Activated naive CD4-positive, alpha-beta T cell treated with anti-CD3 and anti-CD28 coated beads, Interleukin-2, amount 50 U/mL, for 16 hours (primary cell): Measurements from ENCODE around the gene CT47A1.
"Not testable (repeated sequence)": the region's sequence is repeated elsewhere in the genome, so short reads cannot be mapped to it uniquely, and the experiment has no call there.

ENCODE experiments used
- DNase-seq: peaks from one replicate; pipeline ENCODE4 v3.0.0-alpha.2; 2020

The CT47A1 gene

GRCh38 chrX:120985660-120986059, at the start of gene CT47A1:
TSS of gene CT47A1 (minus strand) at chrX:120985760. CDS start at chrX:120985529, 231 bp downstream.
- DNase-seq = not testable (repeated sequence)

GRCh38 chrX:121032531-121032930, 47.0 kb upstream of the CT47A1 start:
- DNase-seq = no peak

DNA sequence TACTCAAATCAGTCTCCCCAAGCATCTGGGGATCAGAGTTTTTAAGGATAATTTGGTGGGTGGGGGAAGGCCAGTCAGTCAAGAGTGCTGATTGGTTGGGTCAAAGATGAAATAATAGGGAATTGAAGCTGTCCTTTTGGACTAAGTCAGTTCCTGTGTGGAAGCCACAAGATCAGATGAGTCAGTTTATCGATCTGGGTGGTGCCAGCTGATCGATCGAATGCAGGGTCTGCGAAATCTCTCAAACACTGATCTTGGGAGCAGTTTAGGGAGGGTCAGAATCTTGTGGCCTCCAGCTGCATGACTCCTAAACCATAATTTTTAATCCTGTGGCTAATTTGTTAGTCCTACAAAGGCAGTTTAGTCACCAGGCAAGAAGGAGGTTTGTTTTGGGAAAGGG, 44.5 kb upstream of the CT47A1 start:
- no peak for DNase-seq

DNA sequence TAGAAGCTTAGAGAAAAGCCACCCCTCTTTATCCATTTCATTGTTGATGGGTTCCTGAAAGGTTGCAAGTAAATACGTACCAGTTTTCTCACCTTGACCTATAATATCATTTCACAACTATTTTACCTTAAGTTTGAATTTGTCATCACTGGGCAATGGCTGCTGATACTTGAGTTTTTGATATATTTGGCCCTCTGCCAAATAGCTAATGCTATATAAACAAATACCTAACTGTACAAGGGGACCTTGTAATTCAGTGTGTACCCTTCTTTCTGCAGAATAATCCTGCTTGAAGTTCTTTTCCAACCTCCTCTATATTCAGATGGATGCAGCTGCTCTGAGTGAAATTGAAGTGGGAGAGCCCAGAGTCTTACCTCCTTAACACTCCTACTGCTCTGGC, 42.9 kb upstream of the CT47A1 start:
- no peak for DNase-seq

DNA sequence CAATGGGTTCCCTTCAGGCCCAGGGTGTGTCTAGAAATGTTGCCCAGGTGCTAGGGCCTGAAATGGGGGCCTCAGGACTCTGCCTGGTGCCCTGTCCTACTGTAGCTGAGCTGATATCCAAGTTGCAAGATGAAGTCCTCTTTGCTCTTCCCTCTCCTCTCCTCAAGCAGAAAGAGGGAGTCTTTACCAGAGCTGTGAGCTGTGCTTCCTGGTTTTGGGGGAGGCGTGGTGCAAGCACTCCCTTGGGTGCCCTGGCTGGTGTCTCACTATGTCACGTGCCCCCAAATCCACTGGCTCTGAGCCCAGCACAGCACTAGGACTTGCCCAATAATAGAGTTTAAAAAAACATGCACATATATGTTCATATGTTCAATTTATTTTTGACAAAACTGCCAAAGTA, 29.3 kb upstream of the CT47A1 start:
- no peak for DNase-seq

- DNase-seq = no peak
These were observed 28.4 kb upstream of the CT47A1 start for GRCh38 chrX:121013897-121014455.

DNA sequence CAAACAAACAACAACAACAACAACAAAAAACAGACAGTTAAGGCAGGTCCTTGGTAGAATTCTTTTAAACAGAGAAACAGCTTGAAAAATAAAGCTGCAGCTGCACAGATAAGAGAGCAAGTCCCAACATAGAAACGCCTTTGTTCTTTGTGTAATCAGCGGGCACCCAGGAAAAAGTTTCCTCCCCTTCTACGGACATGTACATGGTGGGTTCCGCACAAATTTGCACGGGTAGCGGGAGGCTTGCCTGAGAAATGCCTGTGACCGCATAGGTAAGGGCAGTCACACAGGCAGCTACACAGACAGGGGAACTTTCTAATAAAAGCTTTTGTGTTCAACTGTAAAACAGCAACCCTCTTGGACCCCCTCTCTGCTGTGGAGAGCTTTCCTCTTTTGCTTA, 25.7 kb upstream of the CT47A1 start:
- DNase-seq = no peak

- DNase-seq = no peak
These were observed 24.7 kb upstream of the CT47A1 start for GRCh38 chrX:121010218-121010617.

- DNase-seq = no peak
These were observed 24.2 kb upstream of the CT47A1 start for GRCh38 chrX:121009764-121010163.

- no peak for DNase-seq
These were observed 23.4 kb upstream of the CT47A1 start for GRCh38 chrX:121008920-121009319.

DNA sequence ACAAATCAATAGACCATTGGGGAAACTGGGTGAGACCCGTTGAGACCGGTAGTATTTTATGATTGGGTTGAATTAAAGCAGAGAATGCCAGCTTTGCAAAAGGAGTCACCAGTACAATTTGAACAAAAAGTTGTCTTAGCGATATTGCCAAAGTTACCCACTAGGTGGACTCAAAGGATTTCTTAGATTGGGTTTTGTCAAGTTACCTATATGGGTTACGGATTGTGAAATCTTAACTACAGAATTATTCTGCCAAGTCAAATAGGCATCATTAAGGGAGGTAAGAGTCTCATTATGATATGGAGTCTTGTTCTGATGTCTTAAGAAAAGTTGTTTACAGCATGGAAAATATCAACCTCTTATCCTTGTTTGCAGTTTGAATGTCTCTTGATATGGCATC, 15.0 kb upstream of the CT47A1 start:
- no peak for DNase-seq

DNA sequence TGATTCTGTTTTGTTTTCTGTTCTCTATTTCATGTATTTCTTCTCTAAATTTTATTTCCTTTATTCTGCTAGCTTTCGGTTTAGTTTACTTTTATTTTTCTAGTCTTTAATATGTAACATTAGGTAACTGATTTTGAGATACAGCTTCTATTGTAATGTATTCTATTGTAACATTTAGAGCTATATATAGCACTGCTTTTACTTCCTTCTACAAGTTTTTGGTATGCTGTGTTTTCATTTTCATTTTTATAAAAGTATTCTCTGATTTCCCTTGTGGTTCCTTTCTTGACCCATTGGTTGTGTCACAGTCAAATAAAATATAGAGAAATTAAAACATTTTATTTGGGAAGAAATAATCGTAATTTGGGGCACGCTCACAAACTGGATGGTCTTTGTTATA, 13.9 kb upstream of the CT47A1 start:
- no peak for DNase-seq

- not testable (repeated sequence) for DNase-seq
These were observed 29.1 kb downstream of the CT47A1 start, which contains the start of gene CT47A7 for GRCh38 chrX:120956500-120956899. TSS of gene CT47A7 (minus strand) at chrX:120956600. CDS start at chrX:120956345, 255 bp downstream.
